Duodenal mucosa (tissue), 2 donors: Measurements from ENCODE around the gene BBS12.
A peak's percentile ranks its signal among the peaks of the same experiment; 100 is the strongest.

ENCODE experiments used
- H3K27ac ChIP-seq: one replicate; pipeline ENCODE4 v1.7.0; 2013; ENCODE audit warnings: low read depth, low read length
- H3K27me3 ChIP-seq, 2 donors: one replicate each; pipeline ENCODE4 v1.7.0; 2013; ENCODE audit warnings: low read length in 2 of 2, control low read depth in 1 of 2; ENCODE audit not compliant: insufficient read depth in 2 of 2, control insufficient read depth in 1 of 2
- H3K36me3 ChIP-seq, 2 donors: one replicate each; pipeline ENCODE4 v1.7.0; 2013; ENCODE audit warnings: low read length in 2 of 2, control low read depth in 1 of 2; ENCODE audit not compliant: insufficient read depth in 2 of 2, control insufficient read depth in 1 of 2
- H3K4me1 ChIP-seq, 2 donors: one replicate each; pipeline ENCODE4 v1.7.0; 2013; ENCODE audit warnings: low read length in 2 of 2, control low read depth in 1 of 2; ENCODE audit not compliant: insufficient read depth in 2 of 2, control insufficient read depth in 1 of 2
- H3K4me3 ChIP-seq, 2 donors: one replicate each; pipeline ENCODE4 v1.7.0; 2013; ENCODE audit warnings: low read length in 2 of 2, low read depth in 1 of 2
- H3K9ac ChIP-seq, 2 donors: one replicate each; pipeline ENCODE4 v1.7.0; 2013; ENCODE audit warnings: low read length in 2 of 2, low read depth in 1 of 2
- H3K9me3 ChIP-seq, 2 donors: one replicate each; pipeline ENCODE4 v1.7.0; 2013; ENCODE audit warnings: low read length in 2 of 2, control low read depth in 1 of 2; ENCODE audit not compliant: control insufficient read depth in 1 of 2

BBS12 gene

GRCh38 chr4:122732329-122733026, at the start of gene BBS12:
TSS of gene BBS12 (plus strand) at chr4:122732704. CDS start at chr4:122741893, 9,189 bp downstream.
- Histone ChIP-seq H3K9me3 (no peaks in the 10 kb centered on the region), H3K27me3 (no peaks in the 10 kb centered on the region), H3K4me1 (peaks cover 8 to 9% of the 10 kb centered on the region in 2 donors), H3K9ac (peak within 1 kb of the TSS; percentile 63 to 90), H3K36me3 (no peaks in the 10 kb centered on the region), H3K27ac (peak within 1 kb of the TSS; percentile 83), H3K4me3 (peak within 1 kb of the TSS; percentile 91 to 94)

- no peaks in the 10 kb centered on the region for H3K4me1 ChIP-seq
- H3K9ac ChIP-seq: no peak overlapping the region
- H3K36me3 ChIP-seq: no peaks in the 10 kb centered on the region
- H3K27ac ChIP-seq: no peak overlapping the region
- no peak overlapping the region for H3K4me3 ChIP-seq
- no peaks in the 10 kb centered on the region for H3K27me3 ChIP-seq
- H3K9me3 ChIP-seq: no peaks in the 10 kb centered on the region
Measured at GRCh38 chr4:122686691-122687090, 45.8 kb upstream of the BBS12 start.

GRCh38 chr4:122687531-122688061, 44.9 kb upstream of the BBS12 start:
- Histone ChIP-seq H3K27me3 (no peaks in the 10 kb centered on the region), H3K36me3 (no peaks in the 10 kb centered on the region), H3K9me3 (no peaks in the 10 kb centered on the region), H3K27ac (no peak overlapping the region), H3K4me3 (no peak overlapping the region), H3K4me1 (no peaks in the 10 kb centered on the region), H3K9ac (no peak overlapping the region)

- H3K9ac ChIP-seq: no peak overlapping the region
- no peaks in the 10 kb centered on the region for H3K27me3 ChIP-seq
- no peaks in the 10 kb centered on the region for H3K4me1 ChIP-seq
- H3K36me3 ChIP-seq: no peaks in the 10 kb centered on the region
- no peaks in the 10 kb centered on the region for H3K9me3 ChIP-seq
- no peak overlapping the region for H3K27ac ChIP-seq
- no peak overlapping the region for H3K4me3 ChIP-seq
Measured at GRCh38 chr4:122688529-122689140, 43.9 kb upstream of the BBS12 start.

DNA sequence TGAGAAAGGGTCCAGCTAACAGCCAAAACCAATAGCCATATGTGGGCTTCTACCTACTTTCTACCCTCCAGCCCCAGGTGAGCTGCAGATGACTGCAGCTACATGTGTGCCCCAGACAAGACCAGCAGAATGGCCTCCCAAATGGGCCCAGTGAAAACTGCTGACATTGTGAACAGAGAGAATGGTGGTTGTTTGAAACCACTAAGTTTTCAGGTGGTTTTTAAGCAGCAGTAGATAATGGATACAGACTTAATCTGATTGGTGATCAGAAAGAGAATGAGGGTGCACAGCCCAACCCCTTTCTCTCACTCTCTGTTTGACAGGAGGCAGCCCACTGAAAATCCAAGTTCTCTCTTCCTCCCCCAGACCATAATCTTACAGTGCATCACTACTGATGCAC, 42.5 kb upstream of the BBS12 start:
- no peak overlapping the region for H3K4me3 ChIP-seq
- H3K36me3 ChIP-seq: no peaks in the 10 kb centered on the region
- H3K27me3 ChIP-seq: no peaks in the 10 kb centered on the region
- H3K9me3 ChIP-seq: no peaks in the 10 kb centered on the region
- H3K9ac ChIP-seq: no peak overlapping the region
- H3K27ac ChIP-seq: no peak overlapping the region
- H3K4me1 ChIP-seq: no peaks in the 10 kb centered on the region

GRCh38 chr4:122691988-122692387, 40.5 kb upstream of the BBS12 start:
- no peak overlapping the region for H3K4me3 ChIP-seq

DNA sequence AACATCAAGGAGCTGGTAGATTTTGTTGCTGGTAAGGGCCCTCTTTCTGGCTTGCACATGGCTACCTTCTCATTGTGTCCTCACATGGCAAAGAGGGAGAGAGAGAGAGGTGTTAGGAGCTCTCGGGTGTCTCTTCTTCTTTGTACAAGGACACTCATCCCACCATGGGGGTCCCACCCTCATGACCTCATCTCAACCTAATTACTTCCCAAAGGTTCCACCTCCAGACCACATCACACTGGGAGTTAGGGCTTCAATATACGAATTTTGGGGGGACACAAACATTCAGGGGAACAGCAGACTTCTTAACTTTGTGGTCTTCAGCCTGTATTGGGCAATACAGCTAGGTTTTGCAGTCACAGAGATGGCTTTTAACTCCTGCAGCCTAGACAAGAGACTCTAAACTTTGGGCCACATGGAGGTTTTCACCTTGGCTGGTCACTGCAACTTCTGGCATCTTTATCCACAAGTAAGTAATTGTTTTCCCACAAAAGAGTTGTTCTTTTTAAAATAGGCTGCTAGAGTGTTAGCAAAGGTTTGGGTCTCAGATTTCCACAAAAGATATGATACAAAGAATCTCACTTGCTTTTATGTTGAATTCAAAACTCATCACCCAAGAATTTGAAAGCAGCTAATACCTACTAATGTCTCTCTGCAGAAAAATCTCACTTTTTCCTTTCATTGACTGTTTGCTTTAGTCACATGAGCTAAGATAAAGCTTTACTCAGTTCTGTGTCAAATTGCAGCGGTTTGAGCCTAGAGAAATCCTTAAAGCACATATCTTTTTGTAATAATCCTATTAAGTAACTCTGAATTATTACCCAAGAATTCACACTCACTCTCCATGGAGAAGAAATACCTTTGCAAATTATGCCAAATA, 39.6 kb upstream of the BBS12 start:
- Histone ChIP-seq H3K9ac (no peak overlapping the region), H3K36me3 (no peaks in the 10 kb centered on the region), H3K4me3 (no peak overlapping the region)

More at GRCh38 chr4:122691988-122692387, 40.5 kb upstream of the BBS12 start:
- H3K27me3 ChIP-seq: no peaks in the 10 kb centered on the region
- H3K27ac ChIP-seq: no peak overlapping the region
- H3K9ac ChIP-seq: no peak overlapping the region
- H3K4me1 ChIP-seq: no peaks in the 10 kb centered on the region
- no peaks in the 10 kb centered on the region for H3K9me3 ChIP-seq
- H3K36me3 ChIP-seq: no peaks in the 10 kb centered on the region

DNA sequence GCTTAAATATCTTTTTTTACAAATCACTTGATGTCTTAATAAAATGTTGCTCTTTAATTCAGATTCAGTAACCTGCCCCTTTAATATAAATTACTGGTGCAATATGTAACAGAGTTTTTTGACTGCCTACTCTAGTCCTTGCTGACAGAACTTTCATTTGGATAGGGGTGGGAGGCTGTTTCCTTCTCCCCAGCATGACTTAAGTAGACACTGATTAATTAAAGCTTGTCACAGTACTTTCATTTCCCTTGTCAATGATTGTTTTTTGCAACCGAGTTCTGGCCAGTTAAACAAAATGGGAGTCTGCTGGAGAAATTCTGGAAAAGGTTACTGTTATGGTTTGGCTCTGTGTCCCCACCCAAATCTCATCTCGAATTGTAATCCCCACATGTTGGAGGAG, 37.3 kb upstream of the BBS12 start:
- H3K4me1 ChIP-seq: no peaks in the 10 kb centered on the region
- H3K4me3 ChIP-seq: no peak overlapping the region
- no peak overlapping the region for H3K27ac ChIP-seq
- no peak overlapping the region for H3K9ac ChIP-seq
- no peaks in the 10 kb centered on the region for H3K9me3 ChIP-seq
- H3K27me3 ChIP-seq: no peaks in the 10 kb centered on the region
- H3K36me3 ChIP-seq: no peaks in the 10 kb centered on the region

More for the DNA sequence above, 39.6 kb upstream of the BBS12 start:
- Histone ChIP-seq H3K4me1 (no peaks in the 10 kb centered on the region), H3K27ac (no peak overlapping the region), H3K9me3 (no peaks in the 10 kb centered on the region), H3K27me3 (no peaks in the 10 kb centered on the region)

GRCh38 chr4:122700178-122700725, 32.3 kb upstream of the BBS12 start:
- H3K9ac ChIP-seq: no peak overlapping the region
- no peaks in the 10 kb centered on the region for H3K4me1 ChIP-seq
- no peak overlapping the region for H3K4me3 ChIP-seq
- H3K9me3 ChIP-seq: no peaks in the 10 kb centered on the region
- H3K27me3 ChIP-seq: no peaks in the 10 kb centered on the region
- no peak overlapping the region for H3K27ac ChIP-seq
- no peaks in the 10 kb centered on the region for H3K36me3 ChIP-seq
